GM19324 (cell line): ENCODE data around the gene OSBPL6.
"Not testable (repeated sequence)": the region's sequence is repeated elsewhere in the genome, so short reads cannot be mapped to it uniquely, and the experiment has no call there.

Experiments
- ATAC-seq: cut with Tn5 transposase; IDR thresholded peaks from one replicate; pipeline ENCODE4 v1.9.1; 2021; ENCODE audit warnings: mild to moderate bottlenecking, moderate library complexity; ENCODE audit not compliant: unreplicated experiment, low FRiP score

The OSBPL6 gene

DNA sequence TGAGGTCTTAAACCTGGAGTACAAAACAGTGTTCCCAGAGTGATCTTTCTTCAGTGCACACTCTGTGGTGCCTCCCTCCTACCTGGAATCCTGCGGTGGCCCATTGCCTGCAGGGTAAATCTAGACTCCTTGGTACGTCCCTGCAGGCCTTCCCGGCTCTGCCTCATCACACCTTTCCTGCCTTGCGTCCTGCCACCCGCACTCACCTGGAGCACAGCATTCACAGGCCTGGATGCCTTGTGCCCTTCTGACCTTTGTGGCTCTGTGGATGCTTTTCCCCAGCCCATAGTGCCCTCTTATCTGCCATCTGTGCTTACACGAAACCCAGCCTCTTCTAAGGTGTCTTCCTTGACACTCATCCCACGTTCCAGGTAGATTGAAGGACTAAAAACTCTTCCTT, 194.0 kb downstream of the OSBPL6 start:
- ATAC-seq = no peak

- ATAC-seq = no peak
Measured at GRCh38 chr2:178391701-178392100, 197.4 kb downstream of the OSBPL6 start.

DNA sequence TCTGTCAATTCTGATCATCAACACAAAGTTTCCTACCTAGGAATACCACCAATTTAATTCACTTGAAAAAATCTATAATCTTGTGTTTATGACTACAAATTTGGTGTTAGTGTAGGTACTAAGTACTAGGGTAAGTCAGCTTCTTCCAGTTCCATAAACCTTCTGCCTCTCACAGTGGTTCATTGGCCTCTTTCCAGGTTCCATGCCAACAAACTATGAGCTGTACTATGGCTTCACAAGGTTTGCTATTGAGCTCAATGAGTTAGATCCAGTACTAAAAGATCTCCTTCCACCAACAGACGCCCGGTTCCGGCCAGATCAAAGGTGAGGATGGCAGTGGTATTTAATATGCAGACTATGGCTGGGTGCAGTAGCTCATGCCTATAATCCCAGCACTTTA, 197.9 kb downstream of the OSBPL6 start:
- no peak for ATAC-seq

DNA sequence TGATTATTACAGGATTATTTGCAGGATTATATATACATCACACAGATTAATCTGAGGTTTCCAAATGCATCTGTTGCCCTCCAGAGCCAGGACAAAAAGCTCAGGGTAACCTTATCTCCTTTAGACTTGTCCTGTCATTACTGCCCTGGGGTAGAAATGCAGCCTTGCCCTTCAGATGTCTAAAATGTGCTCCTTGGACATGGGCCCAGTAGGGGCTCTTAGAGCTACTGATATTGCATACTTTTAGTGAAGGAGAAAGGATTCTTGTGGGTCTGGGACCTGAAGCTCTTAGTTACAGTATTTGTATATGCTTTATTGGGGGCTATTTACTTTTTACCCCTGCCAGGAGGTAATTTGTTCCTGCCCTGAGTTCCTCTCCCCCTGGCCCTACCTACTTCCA, 200.5 kb downstream of the OSBPL6 start:
- no peak for ATAC-seq

DNA sequence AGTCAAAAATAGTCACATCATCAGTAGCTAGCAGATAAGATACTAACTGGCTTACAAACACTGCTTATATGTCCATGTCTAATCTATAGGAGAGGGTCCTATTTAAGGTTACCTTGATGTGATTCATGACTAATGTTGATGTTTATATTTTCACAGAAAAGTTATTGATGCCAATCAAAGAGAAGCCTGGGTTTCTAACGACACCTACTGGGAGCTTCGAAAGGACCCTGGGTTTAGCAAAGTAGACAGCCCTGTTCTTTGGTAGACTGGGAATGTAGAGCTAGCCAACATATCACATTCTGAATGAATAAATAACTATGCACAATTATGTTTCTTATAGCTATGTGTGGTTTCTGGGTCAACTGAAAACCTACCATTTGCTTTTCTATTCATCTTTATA, 201.0 kb downstream of the OSBPL6 start:
- ATAC-seq = no peak

- no peak for ATAC-seq
Measured at GRCh38 chr2:178395941-178396570, 201.7 kb downstream of the OSBPL6 start.

DNA sequence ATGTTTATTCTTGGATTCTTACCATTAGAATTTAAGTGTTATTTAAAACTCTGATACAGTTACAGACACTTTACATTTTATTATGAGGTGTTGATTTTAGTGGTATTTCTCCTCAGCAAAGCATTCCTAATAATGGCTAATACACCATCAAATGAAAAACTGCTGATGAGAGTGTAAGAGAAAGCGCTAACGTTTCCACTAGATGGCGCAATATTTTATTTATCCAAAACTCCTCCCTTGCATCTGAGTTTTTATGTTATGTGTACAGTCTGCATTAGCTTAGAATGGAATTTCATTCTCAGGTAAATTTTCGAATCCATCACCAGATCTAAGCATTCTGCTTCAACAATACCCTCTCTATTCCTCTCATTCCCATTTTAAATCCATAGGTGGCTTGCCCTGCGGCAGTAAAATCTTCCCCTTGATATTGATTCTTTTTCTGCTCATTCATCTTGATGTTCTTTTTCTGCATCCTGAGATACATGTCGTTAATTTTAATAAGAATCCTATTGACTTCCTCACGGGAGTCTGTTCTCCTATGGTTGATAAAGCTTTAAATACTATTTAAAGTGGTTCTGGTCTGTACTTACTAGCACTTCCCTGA, 202.8 kb downstream of the OSBPL6 start:
- ATAC-seq = no peak

- no peak for ATAC-seq
Measured at GRCh38 chr2:178401994-178402437, 207.7 kb downstream of the OSBPL6 start.

DNA sequence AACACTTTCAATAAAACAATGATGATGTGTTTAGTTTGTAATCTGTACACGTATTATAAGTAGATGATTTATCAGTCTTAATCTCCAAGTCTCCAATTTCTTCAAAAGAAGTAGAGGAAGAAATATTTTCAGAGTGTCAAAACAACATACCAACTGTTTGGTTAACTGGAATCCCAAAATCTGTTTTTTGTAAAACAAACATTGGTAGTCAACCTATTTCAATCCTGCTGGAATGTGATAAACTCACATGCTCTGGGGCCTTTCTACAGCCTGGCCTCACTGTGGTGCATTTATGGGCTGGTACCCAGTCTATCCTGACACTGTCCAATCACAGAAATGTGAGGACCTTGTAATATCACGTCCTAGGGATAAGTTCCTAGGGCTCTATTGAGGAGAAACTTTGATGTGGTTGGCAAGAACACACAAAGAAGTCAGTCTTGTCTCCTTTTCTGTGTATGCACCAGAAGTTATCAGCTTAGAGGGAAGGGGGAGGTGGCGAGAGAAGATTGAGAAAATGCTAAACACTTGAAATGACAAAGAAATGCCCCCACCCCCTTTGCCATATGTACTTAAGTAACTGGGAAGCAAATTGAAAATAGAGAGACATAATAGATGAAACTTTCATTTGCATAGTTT, 209.5 kb downstream of the OSBPL6 start:
- ATAC-seq = peak; percentile 29

GRCh38 chr2:178404368-178404767, 210.1 kb downstream of the OSBPL6 start:
- peak; percentile 99 for ATAC-seq

DNA sequence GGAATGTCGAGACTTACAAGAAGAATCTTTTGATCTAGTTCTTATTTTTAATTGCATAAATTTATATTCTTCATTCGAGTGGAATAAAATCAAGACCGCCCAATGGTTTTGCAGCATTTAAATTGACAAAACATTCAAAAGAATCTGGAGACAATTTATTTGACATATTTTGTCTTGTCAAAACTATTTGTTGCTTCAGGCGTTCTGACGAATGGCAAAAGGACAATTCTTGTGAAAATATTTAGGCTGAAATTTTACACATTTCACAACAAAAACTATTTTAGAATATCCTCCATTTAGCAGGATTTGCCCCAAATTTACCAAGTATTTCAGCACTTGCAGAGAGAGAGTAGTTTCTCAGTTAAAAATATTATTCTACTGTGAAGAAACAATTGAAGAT, 214.9 kb downstream of the OSBPL6 start:
- no peak for ATAC-seq

- no peak for ATAC-seq
Measured at GRCh38 chr2:178412047-178412446, 217.7 kb downstream of the OSBPL6 start.

DNA sequence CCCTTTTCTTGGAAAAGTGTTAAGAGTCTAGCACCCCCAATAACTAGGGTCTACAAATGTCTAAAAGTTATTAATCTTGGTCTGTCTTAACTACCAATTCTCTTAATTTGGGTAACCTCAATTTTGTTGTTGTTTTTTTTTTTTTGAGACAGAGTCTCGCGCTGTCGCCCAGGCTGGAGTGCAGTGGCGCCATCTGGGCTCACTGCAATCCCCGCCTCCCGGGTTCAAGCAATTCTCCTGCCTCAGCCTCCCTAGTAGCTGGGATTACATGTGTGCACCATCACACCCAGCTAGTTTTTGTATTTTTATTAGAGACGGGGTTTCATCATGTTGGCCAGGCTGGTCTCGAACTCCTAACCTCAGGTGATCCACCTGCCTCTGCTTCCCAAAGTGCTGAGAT, 218.1 kb downstream of the OSBPL6 start:
- ATAC-seq = not testable (repeated sequence)

DNA sequence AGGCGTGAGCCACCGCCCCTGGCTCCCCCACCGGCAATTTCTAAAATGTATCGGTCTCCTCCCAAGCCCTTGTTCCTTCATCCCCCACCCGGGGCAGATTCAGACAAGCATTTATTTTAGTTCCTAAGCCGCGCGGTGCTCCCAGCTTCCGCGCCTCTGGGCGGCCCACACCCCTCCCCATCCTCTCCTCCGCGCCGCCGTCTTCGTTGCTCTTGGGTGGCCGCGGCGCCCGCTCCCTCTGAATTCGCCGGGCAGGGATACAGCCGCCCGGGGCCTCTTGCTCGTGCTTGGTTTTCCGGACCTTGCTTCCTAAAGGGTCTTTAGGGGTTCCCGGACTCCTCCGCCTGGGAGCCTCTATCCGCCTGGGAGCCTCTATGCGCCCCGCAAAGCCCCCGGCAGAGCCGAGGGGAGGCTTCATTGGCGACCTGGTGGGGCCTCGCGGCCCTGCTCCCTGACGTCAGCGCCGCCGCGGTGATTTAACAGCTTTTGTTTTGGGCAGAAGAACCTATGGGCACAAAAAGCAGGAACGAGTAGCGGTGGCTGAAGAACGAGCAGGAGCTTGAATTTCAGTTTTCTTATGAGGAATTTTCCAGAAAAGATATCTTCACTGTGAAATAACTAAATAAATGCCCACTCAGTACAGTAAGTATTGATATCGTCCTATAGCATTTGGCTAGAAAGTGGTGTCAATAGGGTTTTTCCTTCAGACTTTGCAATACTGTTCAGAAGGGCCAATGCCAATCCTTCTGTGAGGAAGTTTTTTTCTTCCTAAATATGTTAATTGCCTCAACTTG, 219.4 kb downstream of the OSBPL6 start:
- ATAC-seq = peak; percentile 87

- ATAC-seq = peak; percentile 73
Measured at GRCh38 chr2:178414266-178415247, 220.2 kb downstream of the OSBPL6 start.

- ATAC-seq = no peak
Measured at GRCh38 chr2:178415979-178416378, 221.7 kb downstream of the OSBPL6 start.

- ATAC-seq = no peak
Measured at GRCh38 chr2:178417916-178418315, 223.6 kb downstream of the OSBPL6 start.

GRCh38 chr2:178418426-178418825, 224.1 kb downstream of the OSBPL6 start:
- ATAC-seq = no peak

DNA sequence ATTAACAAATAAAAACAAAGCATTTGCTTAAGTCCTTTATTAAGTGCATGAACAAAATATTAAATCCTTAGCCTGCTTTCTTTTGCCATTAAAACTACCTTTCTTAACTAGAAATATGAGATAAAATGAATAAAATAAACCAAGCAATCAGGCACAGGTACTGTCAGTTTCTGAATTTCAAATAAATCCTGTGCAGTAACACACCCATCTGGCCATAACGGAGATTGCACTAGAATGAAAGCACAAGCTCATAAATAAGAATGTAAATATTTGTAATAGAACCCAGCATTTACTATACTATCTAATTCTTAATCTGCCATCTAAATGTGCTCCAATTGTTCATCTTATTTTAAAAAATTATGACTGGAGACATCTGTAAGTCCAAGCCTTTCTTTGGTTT, 224.8 kb downstream of the OSBPL6 start:
- no peak for ATAC-seq

GRCh38 chr2:178420463-178420999, 226.2 kb downstream of the OSBPL6 start:
- no peak for ATAC-seq
